ENCODE results near the gene PKM. TPM values are rescaled to one million over a fixed set of nuclear protein-coding genes. Genes with fewer than 3 reads are reported as not detected.

Gene PKM
- total and polyA plus RNA-seq, 8 donors = 79.9 to 452 (median 272) TPM

DNA sequence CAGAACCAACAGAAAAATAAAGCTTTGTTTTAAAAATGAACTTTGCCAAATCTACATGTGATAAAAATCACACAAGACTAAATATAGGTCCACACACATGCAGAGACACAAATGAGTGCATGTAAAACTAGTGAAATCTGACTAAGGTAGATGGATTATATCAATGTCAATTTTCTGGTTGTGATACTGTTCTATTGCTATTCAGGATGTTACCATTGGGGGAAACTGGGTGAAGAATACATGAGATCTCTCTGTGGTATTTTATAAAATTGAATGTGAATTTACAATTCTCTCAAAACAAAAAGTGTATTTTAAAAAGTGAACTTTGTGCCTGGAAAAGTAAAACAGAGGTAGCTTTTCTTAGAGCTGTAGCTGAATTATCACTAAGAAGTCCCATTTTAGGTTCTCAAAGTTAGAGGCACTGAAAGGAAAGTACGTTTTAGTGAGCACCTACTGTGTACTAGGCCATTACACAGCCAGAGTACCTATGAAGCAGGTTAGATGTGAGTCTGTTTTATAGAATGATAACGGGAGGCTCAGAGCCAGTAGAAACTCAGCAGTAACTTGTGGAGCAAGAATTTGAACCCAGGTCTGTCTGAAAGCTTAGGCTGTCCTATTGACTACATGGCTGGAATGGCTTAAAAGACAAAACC, 41.6 kb downstream of the PKM start:
- Histone ChIP-seq H3K4me1 (peaks cover 1 to 3% (median 3%) of the 10 kb centered on the region in 4 donors), H3K36me3 (no peaks in the 10 kb centered on the region), H3K4me3 (no peak overlapping the region), H3K27me3 (peaks cover 0 to 21% (median 2%) of the 10 kb centered on the region in 3 donors), H3K9me3 (no peaks in the 10 kb centered on the region), H3K27ac (no peak overlapping the region)
- no peak for TF ChIP-seq CTCF (IDR thresholded peaks at IDR 0.05)
- TF ChIP-seq POLR2A (IDR thresholded peaks at IDR 0.05) = no peak
- no peak for TF ChIP-seq EP300 (IDR thresholded peaks at IDR 0.05)
- TF ChIP-seq POLR2AphosphoS5 (IDR thresholded peaks at IDR 0.05) = no peak
- intact Hi-C loops (cut with DNase I; ENCODE audit: low total_unique reads) = no loop called here
- no peak for DNase-seq
- 82 to 89% (median 87%) methylated on average over 2 of the region's 2 CpGs for WGBS, 5 donors

DNA sequence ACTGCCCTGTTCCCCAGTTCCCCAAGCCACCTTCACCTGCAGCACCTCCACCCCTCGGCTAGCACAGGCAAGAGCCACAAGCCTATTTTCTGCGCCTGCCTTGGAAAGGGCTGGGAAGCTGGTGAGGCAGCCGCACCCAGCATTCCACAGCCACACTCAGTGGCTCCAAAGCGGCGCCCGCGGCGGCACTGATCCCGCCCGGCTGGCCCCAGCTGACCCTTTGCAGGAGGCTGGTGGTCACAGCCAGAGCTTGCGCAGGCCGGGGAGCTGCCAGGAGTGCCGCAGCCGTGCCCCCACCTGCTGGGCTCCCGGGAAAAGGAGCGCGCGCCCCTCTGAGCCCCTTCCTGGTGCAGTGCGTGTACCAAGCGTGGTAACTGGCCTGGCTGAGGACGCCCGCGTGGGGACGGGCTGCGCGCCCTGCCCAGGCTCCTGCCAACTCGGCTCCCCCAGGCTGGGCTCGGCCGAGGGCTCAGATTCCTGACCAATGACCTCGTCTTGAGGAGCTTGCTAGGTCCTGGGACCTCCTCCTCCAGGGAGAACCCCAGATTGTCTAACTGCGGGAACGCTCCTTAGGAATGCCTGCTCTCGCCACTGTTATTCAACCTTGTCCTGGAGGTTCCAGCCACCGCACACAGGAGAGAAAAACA, 46.7 kb downstream of the PKM start:
- peaks cover 11 to 12% (median 12%) of the 10 kb centered on the region in 4 donors for H3K4me1 ChIP-seq
- 5 to 12% (median 9%) methylated on average over 16 to 34 of the region's 34 CpGs for WGBS, 5 donors
- intact Hi-C loops (cut with DNase I; ENCODE audit: low total_unique reads) = no loop called here
- peak; percentile 63 to 78 for DNase-seq
- no peaks in the 10 kb centered on the region for H3K9me3 ChIP-seq
- H3K27me3 ChIP-seq = peaks cover 0 to 43% (median 9%) of the 10 kb centered on the region in 3 donors
- TF ChIP-seq POLR2AphosphoS5 (IDR thresholded peaks at IDR 0.05) (no peak), POLR2A (IDR thresholded peaks at IDR 0.05) (no peak), CTCF (IDR thresholded peaks at IDR 0.05) (no peak), EP300 (IDR thresholded peaks at IDR 0.05) (no peak)
- no peaks in the 10 kb centered on the region for H3K36me3 ChIP-seq
- peak overlapping the region; percentile 34 to 41 (median 36) for H3K4me3 ChIP-seq
- H3K27ac ChIP-seq = no peak overlapping the region

DNA sequence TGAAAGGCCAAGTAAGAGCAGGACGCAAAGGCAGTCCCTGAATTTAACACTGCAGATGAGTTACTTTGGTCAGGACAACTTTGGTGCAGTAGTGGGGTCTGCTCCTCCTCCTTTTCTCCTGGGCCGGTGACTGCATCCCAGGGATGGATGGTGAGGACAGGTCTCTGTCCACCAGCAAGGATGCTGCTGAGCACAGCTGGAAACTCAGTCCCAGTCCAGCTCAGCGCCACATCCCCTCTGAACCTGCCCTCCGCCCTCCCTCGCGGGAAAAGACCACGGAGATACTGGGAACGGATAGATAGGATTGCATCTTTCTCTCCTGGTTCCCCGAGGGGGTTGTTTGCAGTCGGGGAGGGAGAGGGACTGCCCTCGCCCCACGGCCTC, 47.2 kb downstream of the PKM start:
- TF ChIP-seq CTCF (IDR thresholded peaks at IDR 0.05) = no peak
- no peak for TF ChIP-seq POLR2A (IDR thresholded peaks at IDR 0.05)
- no peak for TF ChIP-seq POLR2AphosphoS5 (IDR thresholded peaks at IDR 0.05)
- no peak for TF ChIP-seq EP300 (IDR thresholded peaks at IDR 0.05)
- 23 to 38% (median 33%) methylated on average over 9 to 12 of the region's 12 CpGs for WGBS, 5 donors
- Histone ChIP-seq H3K27me3 (peaks cover 0 to 43% (median 9%) of the 10 kb centered on the region in 3 donors), H3K36me3 (no peaks in the 10 kb centered on the region), H3K4me1 (peaks cover 11 to 12% (median 12%) of the 10 kb centered on the region in 4 donors), H3K27ac (no peak overlapping the region), H3K9me3 (no peaks in the 10 kb centered on the region), H3K4me3 (peak overlapping the region; percentile 34 to 41 (median 36))
- no peak for DNase-seq
- intact Hi-C loops (cut with DNase I; ENCODE audit: low total_unique reads) = no loop called here

DNA sequence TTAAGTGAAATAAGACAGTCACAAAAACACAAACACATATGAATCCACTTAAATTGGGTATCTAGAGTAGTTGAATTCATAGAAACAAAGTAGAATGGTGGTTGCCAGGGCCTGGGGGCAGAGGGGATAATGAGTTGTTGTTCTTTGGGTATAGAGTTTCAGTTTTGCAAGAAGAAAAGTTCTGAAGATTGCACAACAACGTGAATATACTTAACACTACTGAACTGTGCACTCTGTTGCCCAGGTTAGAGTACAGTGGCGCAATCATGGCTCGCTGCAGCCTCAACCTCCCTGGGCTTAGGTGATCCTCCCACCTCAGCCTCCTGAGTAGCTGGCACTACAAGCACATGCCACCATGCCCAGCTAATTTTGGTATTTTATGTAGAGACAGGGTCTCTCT, 48.3 kb downstream of the PKM start:
- peaks cover 0 to 40% (median 9%) of the 10 kb centered on the region in 3 donors for H3K27me3 ChIP-seq
- no peak for DNase-seq
- intact Hi-C loops (cut with DNase I; ENCODE audit: low total_unique reads) = no loop called here
- H3K9me3 ChIP-seq = no peaks in the 10 kb centered on the region
- H3K4me1 ChIP-seq = peaks cover 11 to 12% (median 12%) of the 10 kb centered on the region in 4 donors
- 74 to 94% (median 85%) methylated on average over 3 of the region's 3 CpGs for WGBS, 5 donors
- H3K4me3 ChIP-seq = no peak overlapping the region
- H3K27ac ChIP-seq = no peak overlapping the region
- TF ChIP-seq EP300 (IDR thresholded peaks at IDR 0.05) (no peak), POLR2AphosphoS5 (IDR thresholded peaks at IDR 0.05) (no peak), POLR2A (IDR thresholded peaks at IDR 0.05) (no peak), CTCF (IDR thresholded peaks at IDR 0.05) (no peak)
- H3K36me3 ChIP-seq = no peaks in the 10 kb centered on the region
